ENCODE measurements around the gene TPM1.
A peak's percentile ranks its signal among the peaks of the same experiment; 100 is the strongest.

The TPM1 gene

DNA sequence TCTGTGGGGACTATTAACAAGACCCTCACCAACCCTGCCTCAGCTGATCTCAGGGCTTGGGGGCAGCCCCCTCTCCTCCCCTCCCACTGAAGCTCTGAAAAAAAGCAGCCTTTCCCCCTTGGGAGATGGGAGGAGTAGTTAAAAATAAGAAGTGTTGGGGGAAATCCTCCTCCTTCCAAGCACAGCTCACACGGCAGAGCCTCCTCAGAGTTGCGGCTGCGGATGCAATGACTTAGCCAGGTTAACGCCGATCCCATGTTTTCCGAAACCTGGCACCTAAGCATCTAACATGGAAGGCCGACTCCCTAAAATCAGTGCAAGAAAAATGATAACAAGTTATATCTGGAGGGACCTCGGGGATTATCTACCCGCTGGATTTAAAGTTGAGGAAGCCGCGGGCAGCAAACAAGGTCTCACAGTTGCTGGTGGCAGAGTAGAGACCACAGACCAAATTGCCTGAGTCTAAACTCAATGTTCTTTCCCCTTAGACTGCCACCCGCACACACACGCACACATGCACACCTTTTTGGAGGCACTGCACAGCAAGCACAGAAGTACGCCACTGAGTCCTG, 1.1 kb upstream of the TPM1 start:
- DNase-seq (ENCODE audit: low read depth), result no peak

DNA sequence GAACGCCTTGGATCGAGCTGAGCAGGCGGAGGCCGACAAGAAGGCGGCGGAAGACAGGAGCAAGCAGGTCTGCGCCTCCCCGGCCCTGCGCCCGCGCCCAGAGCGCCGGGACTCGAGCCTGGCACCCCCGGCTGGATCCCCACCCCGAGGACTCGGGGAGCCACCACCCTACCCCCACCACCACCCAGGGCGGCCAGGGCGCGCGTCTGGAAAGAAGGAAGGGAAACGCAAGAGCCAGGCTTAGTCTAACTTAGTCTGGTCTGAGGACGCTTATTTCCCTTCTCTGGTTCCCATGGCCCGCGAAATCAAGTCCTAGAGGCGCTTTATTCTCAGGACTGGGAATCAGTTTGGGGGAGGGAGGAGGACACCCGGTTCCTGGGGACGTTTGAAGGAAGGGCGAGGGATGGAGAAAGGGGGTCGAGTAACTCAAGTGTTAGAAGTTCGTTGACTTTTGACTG, 359 bp downstream of the TPM1 start:
- DNase-seq (ENCODE audit: low read depth), result no peak

DNA sequence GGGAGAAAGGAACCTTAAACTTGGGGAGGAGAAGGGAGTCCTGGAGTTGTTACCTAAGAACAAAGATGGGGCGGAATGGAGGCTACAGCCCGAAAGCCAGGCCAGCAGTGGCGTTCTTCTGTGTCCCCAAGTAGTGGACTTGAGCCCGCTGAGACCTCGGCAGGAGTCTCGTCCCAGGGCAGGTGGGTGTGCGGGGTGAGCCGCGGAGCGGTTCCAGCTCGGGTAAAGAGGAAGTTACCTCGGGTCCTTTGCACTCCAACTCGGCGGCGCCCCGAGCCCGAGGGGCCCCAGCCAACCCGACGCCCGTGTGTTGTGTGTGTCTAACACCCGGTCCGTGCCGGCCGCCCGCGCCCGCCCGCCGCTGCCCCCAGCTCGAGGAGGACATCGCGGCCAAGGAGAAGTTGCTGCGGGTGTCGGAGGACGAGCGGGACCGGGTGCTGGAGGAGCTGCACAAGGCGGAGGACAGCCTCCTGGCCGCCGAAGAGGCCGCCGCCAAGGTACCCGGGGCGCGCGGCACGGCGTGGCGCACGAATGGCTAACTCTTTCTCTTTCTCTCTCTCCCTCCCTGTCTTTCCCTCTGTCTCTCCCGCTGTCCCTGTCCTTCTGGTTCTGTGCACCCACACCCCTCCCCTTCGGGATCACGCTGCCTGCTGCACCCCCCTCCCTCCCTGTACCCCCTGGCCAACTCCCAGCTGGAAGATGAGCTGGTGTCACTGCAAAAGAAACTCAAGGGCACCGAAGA, 959 bp downstream of the TPM1 start:
- no peak for DNase-seq (ENCODE audit: low read depth)

GRCh38 chr15:63044077-63044644, 1.6 kb downstream of the TPM1 start:
- DNase-seq (ENCODE audit: low read depth), result no peak

GRCh38 chr15:63044645-63045464, 2.3 kb downstream of the TPM1 start:
- no peak for DNase-seq (ENCODE audit: low read depth)

DNA sequence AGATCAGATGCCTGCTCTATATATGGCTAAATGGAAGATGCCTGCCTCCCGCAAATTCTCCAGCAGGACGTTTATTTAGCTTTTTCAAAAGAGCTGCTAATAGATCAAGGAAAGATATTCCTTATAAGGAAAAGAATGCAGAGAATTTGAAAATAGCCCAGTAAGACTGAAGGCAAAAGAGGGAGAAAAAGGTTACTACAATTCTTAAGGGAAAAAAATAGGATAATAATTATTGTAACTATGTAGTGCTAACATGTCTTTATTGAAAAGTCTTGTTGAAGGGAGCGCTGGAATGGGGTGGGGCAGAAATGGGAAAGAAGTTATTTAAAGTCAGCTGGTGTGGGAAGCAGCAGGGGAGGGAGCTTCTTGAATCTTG, 2.9 kb downstream of the TPM1 start:
- no peak for DNase-seq (ENCODE audit: low read depth)

GRCh38 chr15:63045879-63046278, 3.3 kb downstream of the TPM1 start:
- DNase-seq (ENCODE audit: low read depth), result no peak

DNA sequence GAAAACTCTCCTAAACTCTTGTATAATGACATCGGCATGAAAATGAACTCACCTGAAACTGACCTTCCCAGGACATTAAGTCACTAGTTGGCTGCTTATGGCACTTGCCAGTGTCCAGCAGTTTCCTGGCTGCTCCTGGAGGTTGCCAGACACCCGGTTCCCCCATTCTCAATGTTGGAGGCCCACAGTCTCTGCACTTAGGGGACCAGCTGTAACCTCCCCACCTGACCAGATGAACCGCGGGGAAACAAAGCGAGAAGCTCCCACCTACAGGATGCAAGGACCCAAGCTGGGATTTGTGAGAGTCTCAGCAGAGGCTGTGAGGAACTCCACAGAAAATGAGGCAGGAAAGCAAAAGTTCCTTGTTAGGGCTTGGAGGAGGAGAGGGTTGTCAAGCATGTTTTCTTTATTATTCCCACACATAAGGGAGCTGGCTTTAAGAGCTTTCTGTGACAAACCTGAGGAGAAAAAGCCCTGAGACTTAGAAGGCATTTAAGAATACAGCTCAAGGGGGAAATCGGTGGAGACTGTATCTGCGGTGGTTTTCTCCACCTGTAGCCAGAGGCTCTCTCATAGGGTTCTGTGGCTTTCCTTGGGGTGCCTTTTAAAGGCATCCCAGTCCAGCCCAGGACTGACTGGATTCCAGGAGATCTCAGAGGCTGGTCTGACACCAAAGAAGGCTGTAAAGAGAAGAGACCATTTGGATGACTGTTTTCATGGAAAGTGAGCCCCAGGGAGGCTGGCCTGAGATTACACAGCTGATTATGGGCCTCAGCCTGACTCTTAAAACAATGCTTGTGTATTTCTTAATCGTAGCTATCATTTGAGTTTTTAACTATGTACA, 4.6 kb downstream of the TPM1 start:
- DNase-seq (ENCODE audit: low read depth), result no peak

DNA sequence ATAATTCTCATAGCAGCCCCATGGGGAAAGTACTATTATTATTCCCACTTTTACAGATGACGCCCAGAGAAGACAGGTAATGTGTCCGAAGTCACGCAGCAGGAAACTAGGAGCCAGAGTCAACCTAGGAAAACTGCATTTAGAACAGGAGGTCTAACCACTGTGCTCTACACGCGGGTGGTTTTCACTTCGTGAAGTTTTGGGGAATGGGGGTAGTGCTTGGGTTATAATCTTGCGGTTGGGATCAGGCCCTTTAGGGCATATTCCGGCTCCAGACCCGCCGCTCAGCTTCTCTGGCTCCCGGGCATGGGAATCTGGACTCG, 5.2 kb downstream of the TPM1 start:
- no peak for DNase-seq (ENCODE audit: low read depth)

- peak; percentile 84 for DNase-seq (ENCODE audit: low read depth)
These were observed 5.7 kb downstream of the TPM1 start for GRCh38 chr15:63048115-63048775.

DNA sequence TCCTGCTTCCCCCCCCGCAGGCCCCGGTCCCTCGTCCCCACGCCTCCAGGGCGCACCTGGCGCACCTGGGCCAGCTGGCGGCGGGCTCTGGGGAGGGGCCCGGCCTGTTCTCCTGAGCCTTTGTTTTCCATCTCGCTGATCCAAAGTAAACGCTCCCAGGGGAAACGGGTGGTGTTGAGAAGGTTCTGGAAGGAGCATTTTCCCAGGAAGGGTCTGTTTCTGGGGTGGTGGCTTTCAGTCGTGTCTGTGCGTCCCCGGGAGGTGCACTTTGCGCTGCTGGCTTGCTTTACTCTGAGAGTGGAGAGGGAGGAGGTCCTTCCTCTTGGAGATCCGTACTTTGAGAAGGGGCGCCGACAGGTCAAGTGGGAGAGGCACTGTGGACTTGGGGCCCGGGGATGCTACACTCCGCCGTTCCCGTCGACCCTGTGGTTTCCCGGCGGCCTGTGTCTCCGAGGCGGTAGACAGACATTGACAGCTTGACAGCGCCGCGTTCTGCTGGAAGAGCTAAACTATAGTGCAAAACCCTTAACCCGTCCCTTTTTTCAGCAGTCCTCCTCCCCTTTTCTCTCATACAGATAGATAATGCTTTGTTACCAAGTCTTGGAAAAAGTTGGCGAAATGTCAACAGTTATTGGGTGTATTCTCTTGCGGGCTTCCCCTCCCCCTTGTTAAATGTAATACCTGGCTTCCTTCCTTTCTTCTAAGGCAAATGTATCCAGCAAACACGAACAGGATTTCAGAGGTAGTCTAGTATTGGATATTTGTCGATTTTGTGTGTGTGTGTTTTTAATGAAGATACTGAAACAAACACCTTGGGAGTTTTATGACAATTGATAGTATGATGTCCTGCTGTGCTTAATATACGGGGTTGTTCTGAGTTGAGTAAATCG, 6.5 kb downstream of the TPM1 start:
- peak; percentile 19 for DNase-seq (ENCODE audit: low read depth)

- DNase-seq (ENCODE audit: low read depth), result no peak
These were observed 7.3 kb downstream of the TPM1 start for GRCh38 chr15:63049783-63050371.

GRCh38 chr15:63050731-63051155, 8.2 kb downstream of the TPM1 start:
- no peak for DNase-seq (ENCODE audit: low read depth)

- no peak for DNase-seq (ENCODE audit: low read depth)
These were observed 8.9 kb downstream of the TPM1 start for GRCh38 chr15:63051156-63052066.

- no peak for DNase-seq (ENCODE audit: low read depth)
These were observed 9.7 kb downstream of the TPM1 start for GRCh38 chr15:63052077-63052841.

DNA sequence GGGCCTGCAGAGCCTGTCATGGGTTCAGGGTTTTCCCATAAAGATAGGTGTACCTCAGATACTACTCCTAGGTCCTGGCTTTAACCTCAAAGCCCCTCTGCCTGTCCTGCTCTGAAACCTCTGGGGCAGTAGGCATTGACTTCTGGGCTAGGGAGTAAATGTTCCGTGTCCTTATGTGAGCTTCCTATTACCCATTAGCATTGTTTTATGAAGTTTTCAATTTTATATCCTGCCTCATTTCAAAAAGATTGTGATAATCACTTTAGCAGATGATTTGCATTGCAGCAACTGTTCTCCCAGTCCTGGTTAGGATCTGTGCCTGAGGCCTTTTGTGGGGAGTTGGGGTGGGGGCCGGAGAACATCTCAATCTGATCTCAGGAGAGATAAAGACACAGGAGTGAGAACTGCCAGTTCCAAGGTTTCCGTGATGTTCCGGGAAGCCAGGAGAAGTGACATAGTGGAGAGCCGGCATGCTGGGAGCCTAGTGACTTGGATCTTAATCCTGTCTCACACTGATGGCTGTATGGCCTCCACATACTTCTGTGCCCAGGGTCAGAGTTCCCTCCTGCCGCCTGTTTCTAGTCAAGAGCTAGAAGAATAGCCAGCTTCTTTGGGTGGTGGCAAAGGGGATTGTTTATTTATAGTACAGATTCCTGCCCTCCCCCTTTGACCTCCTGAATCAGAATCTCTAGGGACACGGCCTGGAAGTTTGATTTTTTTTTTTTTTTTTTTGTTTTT, 10.6 kb downstream of the TPM1 start:
- DNase-seq (ENCODE audit: low read depth), result no peak

GRCh38 chr15:63054281-63054683, 11.7 kb downstream of the TPM1 start:
- DNase-seq (ENCODE audit: low read depth), result no peak
